GM12878 (cell line): Measurements from ENCODE around the gene PINLYP. TPM values are rescaled to one million over a fixed set of nuclear protein-coding genes. Genes with fewer than 3 reads are reported as not detected.
A peak's percentile ranks its signal among the peaks of the same experiment; 100 is the strongest.

Experiments used
- CEBPB ChIP-seq, 2 experiments: fragments of 150-350 bp in 1 of 2; IDR thresholded peaks; 2 replicates each; pipeline ENCODE4 v1.6.1; 2012 to 2014; ENCODE audit warnings: low read depth in 2 of 2, low read length in 2 of 2, borderline replicate concordance in 1 of 2, inconsistent platforms in 1 of 2
- ETV6 ChIP-seq, 2 experiments: fragments of 450-650 bp in 1 of 2; IDR thresholded peaks in 1 of 2; conservative IDR thresholded peaks in 1 of 2; 2 replicates each; pipeline ENCODE4 v1.6.1; 2014; ENCODE audit warnings: antibody characterized with exemption in 1 of 2, borderline replicate concordance in 1 of 2, low read depth in 1 of 2, mild to moderate bottlenecking in 1 of 2, moderate library complexity in 1 of 2
- GATAD2B ChIP-seq: fragments of 450-650 bp; conservative IDR thresholded peaks from 2 replicates; pipeline ENCODE4 v1.6.1; 2017; ENCODE audit warnings: low read depth, mild to moderate bottlenecking, moderate library complexity
- IKZF1 ChIP-seq: fragments of 450-650 bp; conservative IDR thresholded peaks from 2 replicates; pipeline ENCODE4 v1.6.1; 2017; ENCODE audit warnings: antibody characterized with exemption, mild to moderate bottlenecking
- KAT2A ChIP-seq: conservative IDR thresholded peaks from 2 replicates; pipeline ENCODE4 v1.6.1; 2011; ENCODE audit warnings: low read depth, low read length; ENCODE audit not compliant: control insufficient read depth
- MEF2A ChIP-seq: IDR thresholded peaks from 2 replicates; pipeline ENCODE4 v1.6.1; 2011; ENCODE audit warnings: low read depth, mild to moderate bottlenecking, low read length, moderate library complexity; ENCODE audit not compliant: insufficient read depth
- MTA2 ChIP-seq: fragments of 450-650 bp; IDR thresholded peaks from 2 replicates; pipeline ENCODE4 v1.6.1; 2016; ENCODE audit warnings: low read depth, mild to moderate bottlenecking, moderate library complexity
- MYC ChIP-seq: IDR thresholded peaks from 2 replicates; pipeline ENCODE4 v1.6.1; 2011; ENCODE audit warnings: mild to moderate bottlenecking, low read length, moderate library complexity, inconsistent platforms; ENCODE audit not compliant: insufficient read depth, insufficient replicate concordance, insufficient read length, severe bottlenecking
- NFXL1 ChIP-seq: fragments of 450-650 bp; IDR thresholded peaks from 2 replicates; pipeline ENCODE4 v1.6.1; 2017; ENCODE audit warnings: antibody characterized with exemption, mild to moderate bottlenecking, borderline replicate concordance
- NR2F1 ChIP-seq: fragments of 450-650 bp; conservative IDR thresholded peaks from 2 replicates; pipeline ENCODE4 v1.6.1; 2017; ENCODE audit warnings: mild to moderate bottlenecking
- RAD51 ChIP-seq: fragments of 450-650 bp; IDR thresholded peaks from 2 replicates; pipeline ENCODE4 v1.6.1; 2016; ENCODE audit warnings: moderate library complexity, mild to moderate bottlenecking, inconsistent platforms
- RCOR1 ChIP-seq: conservative IDR thresholded peaks from 2 replicates; pipeline ENCODE4 v1.6.1; 2012; ENCODE audit warnings: low read depth, low read length, improper control_type of control experiment
- SMARCA5 ChIP-seq: fragments of 450-650 bp; IDR thresholded peaks from 2 replicates; pipeline ENCODE4 v1.6.1; 2017; ENCODE audit warnings: mild to moderate bottlenecking
- SP1 ChIP-seq: IDR thresholded peaks from one replicate; pipeline ENCODE4 v1.6.1; 2011; ENCODE audit warnings: low read depth, low read length
- SREBF2 ChIP-seq: IDR thresholded peaks from 2 replicates; pipeline ENCODE4 v1.6.1; 2012; ENCODE audit warnings: mild to moderate bottlenecking, low read length
- STAT3 ChIP-seq: IDR thresholded peaks from 2 replicates; pipeline ENCODE4 v1.6.1; 2011; ENCODE audit warnings: low read depth, low read length, improper control_type of control experiment
- ZBED1 ChIP-seq: IDR thresholded peaks from 2 replicates; pipeline ENCODE4 v1.6.1; 2016; ENCODE audit warnings: borderline replicate concordance
- ZNF622 ChIP-seq: fragments of 450-650 bp; IDR thresholded peaks from 2 replicates; pipeline ENCODE4 v1.6.1; 2017; ENCODE audit warnings: mild to moderate bottlenecking, inconsistent platforms
- ZSCAN29 ChIP-seq: fragments of 450-650 bp; IDR thresholded peaks from 2 replicates; pipeline ENCODE4 v1.6.1; 2017; ENCODE audit warnings: mild to moderate bottlenecking, moderate library complexity
- polyA plus RNA-seq, 11 experiments: library from polyadenylated mRNA; depleted of rRNA in 4 of 11; unstranded in 6 of 11; stranded (reverse) in 5 of 11; fragments of >200 nt; fragmentation: Nextera tagmentation in 4 of 11; fragmentation: Illumina TruSeq in 1 of 11; extraction: Ambion mirVana in 4 of 11; extraction: Trizol in 1 of 11; gene quantifications; 1 replicate in 1 of 11; 2 replicates in 10 of 11; pipeline versions ENCODE4 v1.2.1 to v1.2.3, GENCODE V29; 2011 to 2016; ENCODE audit warnings: inconsistent platforms in 2 of 11, missing spikeins in 2 of 11, low read depth in 1 of 11
- total RNA-seq, 4 experiments: library from RNA; depleted of rRNA in 3 of 4; stranded (reverse); fragments of >200 nt in 3 of 4; fragmentation: Illumina TruSeq in 1 of 4; extraction: Trizol in 1 of 4; gene quantifications; 2 replicates each; pipeline versions ENCODE4 v1.2.1 to v1.2.3, GENCODE V29; 2013 to 2021
- TF ChIP-seq, protein P1 (sequence below): IDR thresholded peaks from 2 replicates; pipeline ENCODE4 v1.6.1; 2012; ENCODE audit warnings: low read depth, low read length, improper control_type of control experiment
- TF ChIP-seq, protein P2 (sequence below): fragments of 450-650 bp; IDR thresholded peaks from 2 replicates; pipeline ENCODE4 v1.6.1; 2017; ENCODE audit warnings: mild to moderate bottlenecking, moderate library complexity
- TF ChIP-seq, protein P3 (sequence below): IDR thresholded peaks from 2 replicates; pipeline ENCODE4 v1.6.1; 2011; ENCODE audit warnings: low read depth, low read length, improper control_type of control experiment, borderline replicate concordance
- TF ChIP-seq, protein P4 (sequence below): fragments of 450-650 bp; IDR thresholded peaks from 2 replicates; pipeline ENCODE4 v1.6.1; 2018; ENCODE audit warnings: mild to moderate bottlenecking, low read depth, moderate library complexity; ENCODE audit not compliant: partially characterized antibody

PINLYP gene
- total and polyA plus RNA-seq, 10 of the 15 experiments (the other 5 are each of a cell fraction or from before 2014, with no cell fraction given) = 1.0 to 26.9 (median 11.4) TPM

DNA sequence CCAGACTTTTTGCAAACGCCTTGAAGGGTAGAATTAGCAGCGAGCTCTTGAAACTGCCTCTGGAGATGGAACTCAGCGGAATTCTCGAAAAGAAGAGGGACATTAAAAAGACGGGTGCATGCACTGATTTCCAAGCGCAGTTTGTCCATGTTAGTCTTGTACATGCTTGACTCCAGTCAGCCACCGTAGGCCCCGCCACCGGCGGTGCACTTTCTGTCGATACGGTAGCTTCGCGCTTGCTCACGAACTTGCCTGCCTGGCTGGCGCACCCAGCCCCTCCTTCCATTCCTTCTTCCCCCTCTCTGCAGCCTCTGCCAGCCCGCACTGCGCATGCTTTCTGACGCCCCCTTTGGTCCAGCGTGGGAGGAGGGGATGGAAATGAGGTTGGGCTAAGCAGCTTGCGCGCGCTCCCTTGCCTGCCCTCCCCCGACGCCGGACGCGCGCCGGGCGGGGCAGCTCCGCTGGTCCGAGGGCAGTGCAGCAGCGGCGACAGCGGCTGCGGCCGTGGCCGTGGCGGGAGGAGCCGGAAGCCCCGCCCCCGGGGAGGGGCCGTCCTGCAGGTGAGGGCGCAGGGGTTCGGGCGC is 42.5 kb upstream of the PINLYP start, which contains the start of gene ZNF575 (continued):
- TF ChIP-seq, protein P1, sequence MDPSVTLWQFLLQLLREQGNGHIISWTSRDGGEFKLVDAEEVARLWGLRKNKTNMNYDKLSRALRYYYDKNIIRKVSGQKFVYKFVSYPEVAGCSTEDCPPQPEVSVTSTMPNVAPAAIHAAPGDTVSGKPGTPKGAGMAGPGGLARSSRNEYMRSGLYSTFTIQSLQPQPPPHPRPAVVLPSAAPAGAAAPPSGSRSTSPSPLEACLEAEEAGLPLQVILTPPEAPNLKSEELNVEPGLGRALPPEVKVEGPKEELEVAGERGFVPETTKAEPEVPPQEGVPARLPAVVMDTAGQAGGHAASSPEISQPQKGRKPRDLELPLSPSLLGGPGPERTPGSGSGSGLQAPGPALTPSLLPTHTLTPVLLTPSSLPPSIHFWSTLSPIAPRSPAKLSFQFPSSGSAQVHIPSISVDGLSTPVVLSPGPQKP = 0 out of 2 replicates have a peak, but pooled peaks have one; percentile 1
- TF ChIP-seq SP1 = no peak
- no peak for TF ChIP-seq CEBPB (IDR thresholded peaks at IDR 0.05; ENCODE audit: borderline replicate concordance in 1 of 2, low read depth in 2 of 2, low read length in 2 of 2)
- no peak for TF ChIP-seq MEF2A
- no peak for TF ChIP-seq ZNF622
- TF ChIP-seq MYC = no peak
- no peak for TF ChIP-seq NFXL1
- TF ChIP-seq ZBED1 = 0 out of 2 replicates have a peak, but pooled peaks have one; percentile 46
- TF ChIP-seq SMARCA5 = no peak
- no peak for TF ChIP-seq RAD51
- TF ChIP-seq GATAD2B = peak; percentile 83; the same call in 1 of the 2 replicates
- TF ChIP-seq IKZF1 = peak; percentile 83; the same call in 1 of the 2 replicates
- no peak for TF ChIP-seq RCOR1
- TF ChIP-seq NR2F1 = no peak; the same call in 1 of the 2 replicates
- no peak for TF ChIP-seq SREBF2
- TF ChIP-seq KAT2A = no peak
- no peak for TF ChIP-seq ZSCAN29
- TF ChIP-seq MTA2 = no peak
- no peak for TF ChIP-seq STAT3
- TF ChIP-seq, protein P2, sequence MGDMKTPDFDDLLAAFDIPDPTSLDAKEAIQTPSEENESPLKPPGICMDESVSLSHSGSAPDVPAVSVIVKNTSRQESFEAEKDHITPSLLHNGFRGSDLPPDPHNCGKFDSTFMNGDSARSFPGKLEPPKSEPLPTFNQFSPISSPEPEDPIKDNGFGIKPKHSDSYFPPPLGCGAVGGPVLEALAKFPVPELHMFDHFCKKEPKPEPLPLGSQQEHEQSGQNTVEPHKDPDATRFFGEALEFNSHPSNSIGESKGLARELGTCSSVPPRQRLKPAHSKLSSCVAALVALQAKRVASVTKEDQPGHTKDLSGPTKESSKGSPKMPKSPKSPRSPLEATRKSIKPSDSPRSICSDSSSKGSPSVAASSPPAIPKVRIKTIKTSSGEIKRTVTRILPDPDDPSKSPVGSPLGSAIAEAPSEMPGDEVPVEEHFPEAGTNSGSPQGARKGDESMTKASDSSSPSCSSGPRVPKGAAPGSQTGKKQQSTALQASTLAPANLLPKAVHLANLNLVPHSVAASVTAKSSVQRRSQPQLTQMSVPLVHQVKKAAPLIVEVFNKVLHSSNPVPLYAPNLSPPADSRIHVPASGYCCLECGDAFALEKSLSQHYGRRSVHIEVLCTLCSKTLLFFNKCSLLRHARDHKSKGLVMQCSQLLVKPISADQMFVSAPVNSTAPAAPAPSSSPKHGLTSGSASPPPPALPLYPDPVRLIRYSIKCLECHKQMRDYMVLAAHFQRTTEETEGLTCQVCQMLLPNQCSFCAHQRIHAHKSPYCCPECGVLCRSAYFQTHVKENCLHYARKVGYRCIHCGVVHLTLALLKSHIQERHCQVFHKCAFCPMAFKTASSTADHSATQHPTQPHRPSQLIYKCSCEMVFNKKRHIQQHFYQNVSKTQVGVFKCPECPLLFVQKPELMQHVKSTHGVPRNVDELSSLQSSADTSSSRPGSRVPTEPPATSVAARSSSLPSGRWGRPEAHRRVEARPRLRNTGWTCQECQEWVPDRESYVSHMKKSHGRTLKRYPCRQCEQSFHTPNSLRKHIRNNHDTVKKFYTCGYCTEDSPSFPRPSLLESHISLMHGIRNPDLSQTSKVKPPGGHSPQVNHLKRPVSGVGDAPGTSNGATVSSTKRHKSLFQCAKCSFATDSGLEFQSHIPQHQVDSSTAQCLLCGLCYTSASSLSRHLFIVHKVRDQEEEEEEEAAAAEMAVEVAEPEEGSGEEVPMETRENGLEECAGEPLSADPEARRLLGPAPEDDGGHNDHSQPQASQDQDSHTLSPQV = no peak
- TF ChIP-seq, protein P3, sequence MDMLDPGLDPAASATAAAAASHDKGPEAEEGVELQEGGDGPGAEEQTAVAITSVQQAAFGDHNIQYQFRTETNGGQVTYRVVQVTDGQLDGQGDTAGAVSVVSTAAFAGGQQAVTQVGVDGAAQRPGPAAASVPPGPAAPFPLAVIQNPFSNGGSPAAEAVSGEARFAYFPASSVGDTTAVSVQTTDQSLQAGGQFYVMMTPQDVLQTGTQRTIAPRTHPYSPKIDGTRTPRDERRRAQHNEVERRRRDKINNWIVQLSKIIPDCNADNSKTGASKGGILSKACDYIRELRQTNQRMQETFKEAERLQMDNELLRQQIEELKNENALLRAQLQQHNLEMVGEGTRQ = no peak
- TF ChIP-seq ETV6 (conservative IDR thresholded peaks at IDR 0.05 in 1 of 2, IDR thresholded peaks at IDR 0.05 in 1 of 2; ENCODE audit: borderline replicate concordance in 1 of 2, low read depth in 1 of 2) = no peak
- TF ChIP-seq, protein P4, sequence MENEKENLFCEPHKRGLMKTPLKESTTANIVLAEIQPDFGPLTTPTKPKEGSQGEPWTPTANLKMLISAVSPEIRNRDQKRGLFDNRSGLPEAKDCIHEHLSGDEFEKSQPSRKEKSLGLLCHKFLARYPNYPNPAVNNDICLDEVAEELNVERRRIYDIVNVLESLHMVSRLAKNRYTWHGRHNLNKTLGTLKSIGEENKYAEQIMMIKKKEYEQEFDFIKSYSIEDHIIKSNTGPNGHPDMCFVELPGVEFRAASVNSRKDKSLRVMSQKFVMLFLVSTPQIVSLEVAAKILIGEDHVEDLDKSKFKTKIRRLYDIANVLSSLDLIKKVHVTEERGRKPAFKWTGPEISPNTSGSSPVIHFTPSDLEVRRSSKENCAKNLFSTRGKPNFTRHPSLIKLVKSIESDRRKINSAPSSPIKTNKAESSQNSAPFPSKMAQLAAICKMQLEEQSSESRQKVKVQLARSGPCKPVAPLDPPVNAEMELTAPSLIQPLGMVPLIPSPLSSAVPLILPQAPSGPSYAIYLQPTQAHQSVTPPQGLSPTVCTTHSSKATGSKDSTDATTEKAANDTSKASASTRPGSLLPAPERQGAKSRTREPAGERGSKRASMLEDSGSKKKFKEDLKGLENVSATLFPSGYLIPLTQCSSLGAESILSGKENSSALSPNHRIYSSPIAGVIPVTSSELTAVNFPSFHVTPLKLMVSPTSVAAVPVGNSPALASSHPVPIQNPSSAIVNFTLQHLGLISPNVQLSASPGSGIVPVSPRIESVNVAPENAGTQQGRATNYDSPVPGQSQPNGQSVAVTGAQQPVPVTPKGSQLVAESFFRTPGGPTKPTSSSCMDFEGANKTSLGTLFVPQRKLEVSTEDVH = peak; percentile 37
